NCI-H128 (cell line): ENCODE results near the gene KDM3A.

Source experiments
- DNase-seq: peaks from one replicate; lab custom pipeline; 2025; ENCODE audit not compliant: unreplicated experiment; lab: John Stamatoyannopoulos, UW

Gene KDM3A

GRCh38 chr2:86513948-86514660, 72.9 kb downstream of the KDM3A start:
- no peak for DNase-seq

GRCh38 chr2:86518481-86518880, 77.3 kb downstream of the KDM3A start:
- DNase-seq, result no peak

DNA sequence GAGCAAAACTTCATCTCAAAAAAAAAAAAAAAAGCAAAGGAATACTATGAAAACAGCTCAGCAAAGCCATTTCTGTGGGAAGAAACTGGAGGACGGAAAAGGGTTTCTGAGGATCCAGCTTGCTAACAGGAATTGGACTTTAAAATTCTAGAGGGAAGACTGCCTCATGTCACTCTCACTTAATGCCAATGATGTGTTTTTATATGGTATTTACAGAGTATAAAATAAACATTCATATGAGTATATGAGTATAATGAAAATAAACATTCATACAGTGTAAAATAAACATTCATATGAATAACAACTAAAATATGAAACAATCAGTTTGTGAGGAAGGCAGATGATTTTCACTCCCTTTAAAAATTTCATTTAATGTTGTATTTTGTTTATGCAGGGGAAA, 78.2 kb downstream of the KDM3A start:
- DNase-seq, result no peak

DNA sequence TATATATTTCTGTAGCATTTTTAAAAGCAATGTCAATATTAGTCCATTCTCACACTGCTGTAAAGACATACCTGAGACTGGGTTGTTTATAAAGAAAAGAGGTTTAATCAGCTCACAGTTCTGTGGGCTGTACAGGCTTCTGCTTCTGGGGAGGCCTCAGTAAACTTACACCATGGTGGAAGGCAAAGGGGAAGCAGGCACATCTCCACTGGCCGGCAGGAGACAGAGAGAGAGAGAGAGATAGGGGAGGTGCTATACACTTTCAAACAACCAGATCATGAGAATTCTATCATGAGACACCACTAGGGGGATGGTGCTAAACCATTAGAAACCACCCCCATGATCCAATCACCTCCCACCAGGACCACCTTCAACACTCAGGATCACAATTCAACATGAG, 79.0 kb downstream of the KDM3A start:
- no peak for DNase-seq

DNA sequence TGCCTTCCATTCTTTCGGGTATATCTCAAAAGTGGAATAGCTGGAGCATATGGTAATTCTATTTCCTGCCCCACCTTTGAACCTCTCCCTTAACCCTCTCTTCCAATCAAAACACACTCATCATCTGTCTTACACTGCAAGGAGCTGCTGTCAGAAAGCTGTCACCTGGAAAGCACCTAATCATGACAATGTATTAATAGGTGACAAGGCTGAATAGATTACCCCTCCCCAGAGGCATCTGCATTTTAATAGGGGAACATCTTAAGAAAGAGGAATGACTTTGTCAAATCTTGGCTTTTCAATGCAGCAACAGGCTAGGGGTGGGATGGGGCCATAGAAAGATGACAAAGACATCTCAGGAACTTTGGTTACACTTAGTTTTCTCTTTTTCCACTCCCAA, 80.8 kb downstream of the KDM3A start:
- DNase-seq, result no peak

DNA sequence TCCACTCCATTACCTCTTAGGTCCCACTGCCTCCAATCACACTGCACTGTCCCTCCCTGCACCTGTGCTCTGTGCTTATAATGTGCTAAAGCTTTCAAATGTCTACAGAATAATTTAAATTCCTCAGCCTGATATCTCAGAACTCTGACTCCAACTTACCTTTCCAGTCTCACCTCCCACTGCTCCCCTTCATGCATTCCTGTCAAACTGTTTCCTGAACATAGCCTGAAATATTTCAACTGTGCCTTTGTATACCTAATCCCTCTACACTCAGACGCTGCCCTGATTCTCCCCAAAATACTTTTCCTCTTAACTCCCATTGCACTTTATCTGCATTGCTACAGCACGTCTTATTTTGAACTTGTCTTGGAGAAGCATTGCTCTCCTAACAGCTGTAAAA, 81.5 kb downstream of the KDM3A start:
- no peak for DNase-seq

- DNase-seq, result no peak
Observed at GRCh38 chr2:86523491-86523890, 82.3 kb downstream of the KDM3A start.

DNA sequence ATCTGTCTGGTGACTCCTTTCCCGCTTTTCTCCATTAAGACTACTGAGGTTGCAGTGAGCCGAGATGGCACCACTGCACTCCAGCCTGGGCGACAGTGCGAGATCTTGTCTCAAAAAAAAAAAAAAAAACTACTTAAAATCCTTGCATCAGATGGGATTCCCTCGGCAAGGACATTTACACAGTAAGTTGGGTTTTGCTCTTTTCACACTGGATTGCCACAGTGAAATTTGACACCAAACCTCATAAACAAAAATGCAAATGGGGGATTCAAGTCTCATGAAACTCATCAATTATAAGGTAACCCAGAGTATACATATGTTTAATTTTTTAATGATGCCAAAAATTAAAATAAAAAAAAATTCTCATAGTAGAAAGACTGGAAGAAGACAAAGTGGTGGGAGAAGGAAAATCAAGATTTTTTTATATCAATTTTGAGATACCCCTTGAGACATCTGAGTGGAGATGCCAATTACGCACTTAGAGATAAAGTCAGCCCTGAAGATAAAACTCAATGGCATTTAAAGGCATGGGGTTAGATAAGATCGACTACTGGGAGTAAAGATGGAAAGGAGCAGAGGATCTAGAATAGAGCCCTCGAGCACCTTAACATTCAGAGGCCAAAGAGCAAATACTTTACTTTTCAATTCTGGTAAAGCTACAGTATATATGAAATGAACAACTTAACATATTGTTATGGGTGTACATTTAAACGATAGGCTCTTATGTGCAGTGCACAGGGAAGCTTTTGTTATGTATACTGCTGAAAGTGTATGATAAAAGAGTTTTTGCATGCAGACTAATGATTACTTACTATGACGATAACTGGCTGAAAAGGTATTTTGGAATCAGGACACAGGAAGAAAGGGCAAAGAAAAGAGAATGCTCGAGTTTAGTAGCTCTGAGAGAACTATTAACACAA, 84.5 kb downstream of the KDM3A start:
- DNase-seq, result no peak

DNA sequence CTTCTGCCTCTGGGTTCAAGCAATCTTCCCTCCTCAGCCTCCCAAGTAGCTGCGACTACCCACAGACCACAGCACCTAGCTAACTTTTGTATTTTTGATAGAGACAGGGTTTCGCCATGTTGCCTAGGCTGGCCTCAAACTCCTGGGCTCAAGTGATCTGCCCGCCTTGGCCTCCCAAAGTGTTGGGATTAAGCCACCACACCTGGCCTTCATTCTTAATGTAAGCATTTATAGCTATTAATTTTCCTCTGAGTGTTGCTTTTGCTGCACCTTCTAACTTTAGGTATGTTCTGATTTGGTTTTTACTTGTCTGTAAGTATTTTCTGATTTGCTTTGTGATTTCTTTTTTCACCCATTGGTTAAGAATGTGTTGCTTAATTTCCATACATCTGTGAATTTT, 92.4 kb downstream of the KDM3A start:
- no peak for DNase-seq

GRCh38 chr2:86541334-86541733, 100.2 kb downstream of the KDM3A start:
- DNase-seq, result no peak
